GM19193 (cell line): ENCODE measurements around the gene TXNRD2.

Experiments used
- POLR2A ChIP-seq: IDR thresholded peaks from 4 replicates; pipeline ENCODE4 v1.6.1; 2011; ENCODE audit not compliant: insufficient read depth, insufficient read length; ENCODE audit errors: extremely low read depth

Gene TXNRD2

DNA sequence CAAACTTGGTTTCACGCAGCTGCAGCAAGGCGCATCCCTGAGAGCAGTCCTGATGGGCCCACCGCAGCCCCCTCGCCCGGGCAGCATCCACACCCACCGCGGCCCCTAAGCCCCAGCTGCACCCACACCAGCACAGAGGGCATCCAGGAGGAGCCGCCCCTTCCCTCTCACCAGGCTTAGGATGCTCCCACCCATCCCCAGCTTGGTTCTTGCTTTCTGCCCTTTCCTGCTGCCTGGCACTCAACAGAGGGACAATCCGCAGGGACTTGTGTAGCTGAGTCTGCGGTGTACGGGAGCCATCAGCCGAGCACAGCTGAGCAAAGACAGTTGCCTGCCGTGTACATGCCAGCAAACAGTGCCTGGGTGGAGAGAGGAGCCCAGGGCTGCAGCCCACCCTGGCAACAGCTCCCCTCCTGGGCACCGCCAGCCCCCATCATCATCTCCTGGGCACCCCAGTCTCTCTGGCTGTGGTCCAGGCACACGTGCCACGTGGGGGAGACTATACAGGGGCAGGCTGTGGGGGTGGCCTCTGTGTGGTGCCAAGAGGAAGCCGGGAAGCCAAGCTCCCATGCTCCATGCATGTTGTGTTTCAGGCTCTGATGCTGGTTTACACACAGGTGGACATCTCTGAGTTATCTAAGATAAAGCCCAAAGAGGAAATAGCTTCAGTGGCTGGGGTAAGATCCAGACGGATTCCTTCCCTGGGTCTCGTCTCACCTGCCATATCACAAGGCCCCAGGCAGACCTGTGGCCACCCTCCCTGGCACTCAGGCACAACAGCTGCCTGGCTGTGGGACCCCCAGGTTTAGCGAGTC lies 50.9 kb downstream of the TXNRD2 start:
- no peak for TF ChIP-seq POLR2A

DNA sequence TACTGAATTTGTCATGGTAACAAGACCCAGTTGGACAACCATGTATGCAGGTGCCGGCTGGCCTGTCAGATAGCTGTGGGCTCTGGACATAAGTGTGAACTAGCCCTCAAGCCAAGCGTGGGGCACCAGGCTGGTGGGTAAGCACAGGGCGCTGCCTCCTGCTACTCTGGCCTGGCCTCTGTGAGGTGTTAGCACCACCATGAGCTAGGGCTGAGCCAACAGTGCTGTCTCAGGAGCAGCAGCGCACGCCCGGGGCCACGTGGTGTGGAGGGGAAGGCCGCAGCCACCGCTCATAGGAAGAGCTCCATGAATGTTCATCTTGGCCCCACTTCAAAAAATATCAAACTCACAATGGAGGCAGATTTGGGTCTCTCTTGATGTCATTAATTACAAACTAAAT lies 51.7 kb downstream of the TXNRD2 start:
- no peak for TF ChIP-seq POLR2A

DNA sequence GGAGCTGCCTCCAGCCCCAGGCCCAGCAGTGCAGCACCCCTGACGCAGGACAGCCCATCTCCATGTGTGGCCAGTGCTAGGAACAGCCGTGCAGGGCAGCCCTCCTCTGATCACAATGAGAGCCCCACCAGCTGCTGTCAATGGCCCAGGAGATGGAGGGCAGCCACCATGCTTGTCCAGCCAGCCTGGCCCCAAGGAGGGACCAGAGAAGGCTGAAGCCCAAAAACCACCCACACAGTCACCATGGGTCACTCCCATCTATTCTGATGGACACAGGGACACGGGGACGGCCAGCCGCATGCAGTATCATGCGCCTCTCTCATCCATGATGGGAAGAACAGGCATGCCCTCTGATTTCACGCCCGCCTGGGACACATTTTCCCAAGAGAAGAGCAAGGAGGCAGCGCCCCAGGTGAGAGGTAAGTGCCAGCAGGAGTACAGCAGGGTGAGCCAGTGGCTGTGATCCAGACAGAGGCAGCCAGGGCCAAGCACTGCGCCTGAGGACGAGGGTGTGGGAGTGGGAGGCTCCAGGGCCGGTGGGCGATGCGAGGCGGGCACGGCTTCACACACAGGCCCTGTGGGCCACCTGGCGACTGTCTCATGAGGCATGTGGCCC lies 53.4 kb downstream of the TXNRD2 start:
- no peak for TF ChIP-seq POLR2A

DNA sequence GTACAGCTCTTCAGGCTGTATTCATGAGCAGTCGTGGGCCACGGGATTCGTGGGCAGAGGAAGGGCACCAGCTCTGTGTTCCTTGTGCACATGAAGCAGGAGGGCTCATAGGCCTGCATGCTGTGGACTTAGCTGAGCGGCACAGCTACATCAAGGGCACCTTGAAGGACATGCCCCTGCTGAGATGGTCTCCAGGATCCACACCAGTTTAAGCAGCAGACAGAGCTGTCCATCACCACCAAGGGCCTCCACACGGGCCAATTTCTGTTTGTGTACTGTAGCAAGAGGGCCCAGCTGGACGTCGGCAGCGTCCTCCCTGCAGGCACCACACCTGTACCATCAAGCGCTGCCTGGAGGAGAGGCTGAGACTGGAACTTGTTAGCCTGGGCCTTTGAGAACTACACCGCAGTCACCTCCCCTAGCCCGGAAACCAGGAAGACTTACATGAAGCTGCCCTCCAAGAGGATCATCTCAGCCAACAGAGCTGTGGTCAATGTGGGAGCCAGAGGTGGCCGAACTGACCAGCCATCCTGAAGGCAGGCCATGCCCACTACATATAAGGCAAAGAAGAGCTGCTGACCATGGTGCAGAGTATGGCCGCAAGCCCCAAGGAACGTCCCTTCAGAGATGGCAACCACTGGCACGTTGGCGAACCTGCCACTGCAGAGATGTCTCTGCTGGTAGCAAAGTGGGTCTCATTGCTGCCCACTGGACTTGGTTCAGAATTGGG lies 54.2 kb downstream of the TXNRD2 start:
- no peak for TF ChIP-seq POLR2A

DNA sequence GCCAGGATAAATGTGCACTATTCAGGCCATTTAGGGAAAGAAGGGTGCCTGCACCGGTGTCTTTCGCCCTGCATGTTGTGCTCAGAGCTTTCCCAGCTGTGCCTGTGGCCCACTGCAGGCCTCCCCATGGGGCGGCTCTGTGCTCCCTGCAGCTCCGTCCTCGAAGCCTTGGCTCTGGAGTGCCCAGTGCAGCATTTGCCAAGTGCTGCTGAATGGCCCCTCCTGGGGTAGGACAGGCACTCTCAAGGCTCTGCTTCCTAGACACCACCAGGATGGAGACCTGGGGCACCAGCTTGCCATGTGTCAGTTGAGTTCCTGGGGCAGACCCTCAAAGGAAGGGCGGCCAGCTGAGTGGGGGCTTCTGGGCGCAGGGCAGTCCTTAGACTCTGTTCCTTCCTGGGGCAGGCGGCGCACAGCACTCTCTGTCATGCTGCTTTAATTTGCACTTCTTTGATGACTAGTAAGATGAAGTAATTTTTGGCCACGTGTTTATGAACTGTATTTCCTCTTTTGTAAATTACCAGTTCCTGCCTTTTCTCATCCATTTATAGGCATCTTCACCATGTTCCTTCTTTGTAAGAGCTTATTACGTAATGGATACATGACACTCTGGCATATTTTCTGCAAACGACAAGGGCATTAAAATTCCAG lies 54.9 kb downstream of the TXNRD2 start:
- no peak for TF ChIP-seq POLR2A

DNA sequence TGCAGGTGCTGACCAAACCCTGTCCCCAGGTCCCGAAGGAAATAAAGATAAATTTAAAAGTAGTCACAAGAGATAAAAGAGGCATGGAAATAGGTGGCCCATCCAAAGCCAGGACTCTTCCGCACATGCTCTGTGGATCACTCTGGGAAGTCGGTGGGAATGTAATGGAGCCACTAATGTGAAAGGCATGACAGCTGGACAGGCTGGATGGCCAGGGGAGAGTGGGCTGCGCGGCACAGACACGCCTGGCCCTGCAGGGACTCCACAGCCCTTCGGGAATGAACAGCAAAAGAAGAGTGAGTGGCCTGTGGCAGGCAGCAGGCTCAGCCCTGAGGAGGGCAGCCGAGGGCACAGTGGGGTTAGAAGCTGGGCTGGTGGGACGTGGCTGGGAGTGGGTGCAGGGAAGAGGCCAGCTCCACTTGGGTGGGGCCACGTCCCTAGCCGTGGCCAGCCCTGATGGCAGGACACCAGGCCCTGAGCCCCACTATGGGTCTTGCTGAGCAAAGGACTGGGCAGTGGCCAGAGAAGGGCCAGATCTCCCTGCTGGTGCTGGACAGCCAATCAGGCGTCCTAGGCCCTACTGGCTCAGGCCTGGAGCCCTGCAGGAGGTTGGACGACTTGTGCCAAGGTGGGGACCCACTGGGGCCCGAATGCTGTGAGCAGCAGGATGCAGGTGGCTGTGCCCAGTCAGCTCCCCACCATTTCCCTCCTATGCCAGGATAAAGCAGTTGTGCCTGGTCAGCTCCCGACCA lies 55.6 kb downstream of the TXNRD2 start:
- TF ChIP-seq POLR2A, result no peak

DNA sequence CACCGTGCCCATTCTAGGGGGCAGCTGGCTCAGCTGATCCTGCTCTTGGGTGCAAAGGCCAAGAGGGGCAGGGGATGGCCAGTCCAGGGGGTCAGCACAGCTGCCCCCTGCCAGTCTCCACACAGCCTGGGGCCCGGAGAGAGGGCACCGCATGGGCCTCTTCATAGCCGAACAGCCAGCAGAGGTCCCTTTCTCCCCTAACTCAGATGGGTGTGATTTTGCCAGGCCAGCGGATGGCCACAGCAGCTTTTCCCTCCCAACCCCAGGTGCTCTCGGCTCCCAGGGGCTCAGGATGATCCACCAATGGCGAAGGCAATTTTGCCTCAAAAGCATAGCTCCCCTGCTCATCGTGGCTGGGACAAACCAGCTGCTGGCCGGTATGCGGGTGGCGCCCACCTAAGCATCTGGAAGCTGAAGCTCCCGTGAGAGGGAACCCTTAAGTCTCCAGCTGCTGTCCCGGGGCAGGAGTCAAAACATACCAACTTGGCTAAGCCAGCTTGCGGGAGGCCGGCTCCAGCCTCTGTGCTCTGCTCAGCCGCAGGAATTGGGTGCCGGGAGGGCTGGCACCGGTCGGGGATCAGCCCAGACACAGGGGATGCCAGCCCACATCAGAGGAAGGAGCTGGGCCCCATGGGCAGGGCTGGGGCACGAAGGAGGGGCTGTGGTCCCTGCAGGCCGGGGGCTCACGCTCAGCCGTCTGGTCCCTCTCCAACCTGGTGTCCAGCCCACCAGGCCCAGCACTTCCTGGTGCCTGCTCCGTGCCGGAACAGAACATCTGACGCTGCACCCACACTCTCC lies 56.5 kb downstream of the TXNRD2 start:
- no peak for TF ChIP-seq POLR2A

DNA sequence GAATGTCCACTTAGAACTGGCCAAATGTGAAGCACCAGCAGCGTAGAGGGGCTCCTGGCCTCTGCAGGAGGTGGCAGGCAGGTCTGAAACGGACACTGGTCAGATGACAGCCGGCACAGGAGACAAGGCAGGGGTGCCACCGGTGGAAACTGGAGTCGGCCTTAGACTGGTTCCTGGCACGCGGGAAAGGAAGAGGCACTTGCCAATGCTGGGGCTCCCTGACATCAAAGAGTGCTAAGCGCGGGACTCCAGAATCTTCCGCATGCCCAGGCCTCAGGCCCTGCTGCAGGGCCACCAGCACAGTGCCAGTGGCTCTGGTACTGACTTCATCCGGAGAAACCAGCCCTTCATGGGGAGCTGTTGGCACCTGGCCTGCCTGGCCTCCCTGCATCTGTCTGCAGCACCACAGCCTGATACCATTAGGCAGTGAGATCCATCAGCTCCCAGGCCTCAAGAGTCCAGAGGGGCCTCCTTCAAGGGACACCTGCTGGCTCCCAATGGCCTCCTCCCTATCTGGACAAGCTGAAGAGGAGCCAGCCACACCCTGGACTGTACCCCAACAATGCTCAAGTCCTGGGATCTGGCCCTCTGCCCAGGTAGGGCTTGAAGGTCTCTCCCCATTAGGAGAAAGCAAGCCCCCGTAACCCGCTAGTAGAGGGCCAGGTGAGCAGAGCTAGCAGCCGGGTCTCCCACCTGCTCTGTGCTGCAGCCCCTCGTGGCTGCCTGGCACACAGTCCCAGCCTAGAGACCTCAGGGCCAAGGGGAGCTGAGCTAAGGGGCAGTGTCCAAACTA lies 57.3 kb downstream of the TXNRD2 start:
- TF ChIP-seq POLR2A, result no peak

DNA sequence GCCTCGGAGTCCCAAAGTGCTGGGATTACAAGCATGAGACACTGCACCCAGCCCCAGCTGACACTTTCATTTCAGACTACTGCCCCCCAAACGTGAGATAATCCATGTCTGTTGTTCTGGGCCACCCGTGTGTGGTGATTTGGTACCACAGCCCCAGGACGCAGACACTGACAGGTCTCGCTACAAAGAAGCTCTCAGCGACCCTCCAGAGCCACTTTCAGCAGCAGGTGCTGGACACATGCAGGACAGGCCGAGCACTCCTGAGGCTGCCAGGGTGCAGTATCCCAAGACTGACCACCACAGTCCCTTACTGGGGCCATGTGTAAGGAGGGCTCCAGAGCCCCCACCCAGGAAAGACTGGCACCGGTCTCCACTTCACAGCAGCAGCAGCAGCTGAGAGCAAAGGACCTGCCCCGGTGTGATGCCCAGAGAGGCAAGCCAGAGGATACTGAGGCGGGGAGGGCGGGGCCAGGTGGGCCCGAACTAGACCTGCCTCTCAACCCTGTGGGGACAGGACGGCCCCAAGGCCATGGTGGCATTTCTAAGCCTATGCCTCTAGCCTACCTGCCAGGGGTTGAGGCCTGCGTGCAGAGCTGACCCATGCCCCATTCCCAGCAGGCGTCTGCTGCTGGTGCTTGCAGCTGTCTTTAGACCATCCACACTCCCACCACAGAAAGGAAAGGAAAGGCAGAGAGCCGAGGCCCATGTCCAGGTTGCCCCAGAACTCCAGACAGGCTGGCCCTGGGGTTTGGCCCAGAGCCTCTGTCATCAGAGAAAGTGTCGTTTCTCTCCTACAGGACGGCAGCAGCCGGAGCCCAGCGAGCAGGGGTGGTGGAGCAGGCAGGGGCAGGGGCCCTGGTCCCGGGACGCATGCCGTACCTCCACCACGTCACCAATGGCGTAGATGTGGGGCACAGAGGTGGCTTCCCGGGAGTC lies 58.9 kb downstream of the TXNRD2 start:
- TF ChIP-seq POLR2A, result no peak

DNA sequence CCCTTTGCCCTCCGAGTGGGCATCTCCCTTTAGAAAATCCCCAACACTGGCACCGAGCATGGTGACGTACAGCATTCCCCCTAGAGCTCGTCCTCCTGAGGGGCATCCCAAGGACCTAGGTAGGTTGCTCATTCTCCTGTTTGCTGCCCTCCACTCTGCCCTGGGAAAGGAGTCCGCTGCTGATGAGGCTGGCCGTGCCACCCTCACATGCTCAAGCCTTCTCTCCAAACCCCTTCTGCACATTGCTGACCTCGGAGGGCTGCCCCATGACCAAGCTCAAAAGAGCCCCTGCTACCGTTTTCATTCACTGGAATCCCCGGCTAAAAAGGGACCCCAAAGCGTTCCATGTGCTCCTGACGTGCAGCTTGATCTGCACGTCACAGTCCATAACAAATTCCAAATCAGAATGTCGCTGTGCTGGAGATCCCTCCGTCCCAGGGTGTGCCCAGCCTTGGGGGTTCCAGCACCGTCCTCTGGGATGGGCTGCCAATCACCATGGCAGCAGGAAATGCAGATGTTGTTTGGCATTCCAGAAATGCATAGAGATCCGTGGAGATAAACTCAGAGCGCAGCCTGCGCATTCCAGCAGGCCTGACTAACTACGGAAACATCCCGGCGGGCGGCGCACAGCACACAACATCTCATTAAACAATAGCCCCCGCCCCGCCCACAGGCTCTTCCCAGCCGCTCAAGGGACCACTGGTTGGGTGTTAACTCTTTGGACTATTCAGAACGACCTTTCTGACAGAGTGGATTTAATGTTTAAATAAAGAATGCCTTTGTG lies 60.6 kb downstream of the TXNRD2 start:
- no peak for TF ChIP-seq POLR2A

DNA sequence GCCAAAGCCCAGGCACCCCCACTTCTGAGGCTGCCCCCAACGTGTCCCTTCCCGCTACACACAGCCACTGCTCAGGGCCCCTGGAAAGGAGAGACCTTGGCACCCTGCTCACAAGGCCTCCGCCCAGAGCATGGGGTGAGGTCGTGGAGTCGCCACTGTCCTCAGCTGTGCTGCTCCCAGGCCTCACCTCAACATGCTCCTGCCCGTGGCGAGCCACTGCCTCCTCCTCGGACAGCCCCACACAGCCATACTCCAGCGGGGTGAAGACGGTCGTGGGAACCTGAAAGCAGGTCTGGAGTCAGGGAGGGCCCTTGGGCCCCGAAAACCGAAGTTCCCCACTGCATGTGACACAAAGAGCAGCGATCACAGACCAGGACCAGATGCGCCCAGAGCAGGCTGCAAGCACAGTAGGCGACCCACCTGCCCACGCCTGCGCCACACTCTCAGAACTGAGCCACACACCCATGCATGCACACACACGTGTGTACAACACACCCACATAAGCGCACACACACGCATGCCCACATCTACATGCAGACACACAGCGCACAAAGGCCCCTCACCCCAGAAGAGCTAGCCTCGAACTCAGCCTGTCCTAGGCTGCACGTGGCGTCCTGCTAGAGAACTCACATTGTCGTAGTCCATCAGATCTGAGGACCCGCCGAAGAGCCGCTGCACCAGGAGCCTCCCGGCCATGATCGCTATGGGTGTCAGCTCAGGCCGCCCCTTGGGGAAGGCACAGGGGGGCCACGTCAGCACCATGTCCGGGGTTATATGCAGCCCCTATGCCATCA lies 61.4 kb downstream of the TXNRD2 start:
- TF ChIP-seq POLR2A, result no peak

DNA sequence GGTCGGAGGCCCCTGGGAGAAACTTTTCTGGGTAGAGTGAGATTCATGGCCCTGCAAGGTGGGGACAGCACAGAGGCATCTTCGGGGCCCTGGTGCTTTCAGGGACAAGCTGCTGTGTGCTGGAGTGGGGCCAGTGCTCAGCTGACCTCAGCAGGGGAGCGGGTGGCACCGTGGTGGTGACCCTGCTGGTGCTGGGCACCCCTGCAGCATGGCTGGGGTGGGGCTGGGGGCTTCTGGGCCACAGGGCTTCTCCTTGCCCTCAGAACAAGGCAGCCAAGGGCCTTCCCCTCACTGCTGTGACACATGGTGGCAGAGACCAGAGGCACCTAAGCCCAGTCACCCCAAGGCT lies 62.0 kb downstream of the TXNRD2 start:
- TF ChIP-seq POLR2A, result no peak
